OCI-LY7 (cell line): Measurements from ENCODE around the gene ZG16B.

Experiments used
- CTCF ChIP-seq: fragments of 200-600 bp; sonication (generic); conservative IDR thresholded peaks from 2 replicates; pipeline ENCODE4 v1.5.1; 2014; ENCODE audit warnings: mild to moderate bottlenecking, antibody characterized with exemption, low read length, moderate library complexity, mixed read lengths
- EZH2phosphoT487 ChIP-seq: fragments of 200-600 bp; sonication (generic); IDR thresholded peaks from 2 replicates; pipeline ENCODE4 v1.6.1; 2018; ENCODE audit warnings: low read depth, borderline replicate concordance, mild to moderate bottlenecking, mixed run types, antibody characterized with exemption, low read length, moderate library complexity, mixed read lengths

- TF ChIP-seq CTCF (no peak), EZH2phosphoT487 (no peak)
Measured at GRCh38 chr16:2782583-2783351, 47.3 kb upstream of the ZG16B start.
